HUES64 (cell line): Measurements from ENCODE around the gene RADX. TPM values are rescaled to one million over a fixed set of nuclear protein-coding genes. Genes with fewer than 3 reads are reported as not detected.
A peak's percentile ranks its signal among the peaks of the same experiment; 100 is the strongest.

Experiments used
- H3K27ac ChIP-seq: 2 replicates; pipeline ENCODE4 v1.7.0; 2013; ENCODE audit warnings: low read depth, low read length, inconsistent platforms
- H3K27me3 ChIP-seq: 2 replicates; pipeline ENCODE4 v1.6.1; 2013; ENCODE audit warnings: mild to moderate bottlenecking, low read length; ENCODE audit not compliant: insufficient read depth
- H3K36me3 ChIP-seq: 2 replicates; pipeline ENCODE4 v1.6.1; 2013; ENCODE audit warnings: mild to moderate bottlenecking, low read length; ENCODE audit not compliant: insufficient read depth
- H3K4me1 ChIP-seq: 2 replicates; pipeline ENCODE4 v1.6.1; 2013; ENCODE audit warnings: mild to moderate bottlenecking, low read length, moderate library complexity; ENCODE audit not compliant: insufficient read depth
- H3K4me3 ChIP-seq: 2 replicates; pipeline ENCODE4 v1.5.1; 2013; ENCODE audit warnings: mild to moderate bottlenecking, low read length, moderate library complexity
- H3K9ac ChIP-seq: 2 replicates; pipeline ENCODE4 v1.6.1; 2013; ENCODE audit warnings: mild to moderate bottlenecking, low read depth, low read length
- H3K9me3 ChIP-seq: 2 replicates; pipeline ENCODE4 v1.6.1; 2013; ENCODE audit warnings: low read depth, low read length; ENCODE audit not compliant: insufficient read depth
- WGBS: fragments of 150-250, 120-280 bp; methylation state at CpG from one replicate; pipeline ENCODE4 v1.1.7; 2013; ENCODE audit warnings: missing lambda C conversion rate; 5-methylcytosine and 5-hydroxymethylcytosine counted together
- polyA plus RNA-seq, 2 experiments: library from polyadenylated mRNA; stranded (reverse); fragments of 50-300 nt; gene quantifications; one replicate each; pipeline ENCODE4 v1.2.3, GENCODE V29; 2013

RADX gene, protein sequence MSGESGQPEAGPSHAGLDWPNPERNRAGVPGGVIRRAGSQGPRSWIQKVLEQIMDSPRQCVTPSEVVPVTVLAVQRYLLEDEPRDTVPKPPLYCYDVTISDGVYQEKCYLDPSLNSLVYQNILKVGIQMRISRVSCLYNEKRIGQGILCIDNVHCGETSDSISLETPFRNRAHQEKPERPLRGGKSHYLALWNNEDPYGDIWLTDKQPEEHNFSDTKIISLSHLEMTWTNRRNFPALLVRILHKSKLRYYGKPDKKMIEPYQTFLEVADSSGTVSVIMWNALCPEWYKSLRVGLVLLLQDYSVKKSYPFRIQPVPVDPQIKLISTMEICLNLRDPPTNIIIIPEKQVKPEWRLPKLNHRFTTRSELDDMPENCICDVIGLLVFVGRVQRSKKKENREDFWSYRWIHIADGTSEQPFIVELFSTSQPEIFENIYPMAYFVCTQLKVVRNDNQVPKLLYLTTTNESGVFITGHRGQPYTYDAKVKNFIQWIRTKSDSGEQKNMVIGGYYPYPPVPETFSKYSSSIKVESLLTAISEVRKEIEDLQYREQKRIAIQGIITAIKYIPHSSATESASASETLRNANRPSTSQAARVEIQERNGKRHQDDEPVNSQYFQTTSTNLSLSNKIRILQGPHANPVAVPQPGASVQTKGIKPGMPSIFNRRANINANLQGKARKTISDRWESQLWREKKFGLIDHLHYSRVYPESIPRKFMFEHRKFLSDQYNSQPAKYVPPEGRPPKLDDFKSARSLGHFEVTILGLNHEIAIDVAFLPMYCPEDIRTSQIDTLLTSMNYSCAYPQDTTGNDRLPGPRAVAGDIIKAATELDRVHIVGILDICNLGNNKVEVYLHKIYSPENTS
- polyA plus RNA-seq (2013, experiment 1 of 2) = 3.2 TPM
- 3.9 TPM for polyA plus RNA-seq (2013, experiment 2 of 2)

- no peaks in the 10 kb centered on the region for H3K9me3 ChIP-seq
- under 1% methylated on average over 46 of the region's 46 CpGs for WGBS
- H3K4me3 ChIP-seq = peak within 1 kb of the TSS; percentile 79
- no peak within 1 kb of the TSS for H3K27ac ChIP-seq
- peak within 1 kb of the TSS; percentile 67 for H3K9ac ChIP-seq
- H3K36me3 ChIP-seq = no peaks in the 10 kb centered on the region
- no peaks in the 10 kb centered on the region for H3K4me1 ChIP-seq
- peaks cover 25% of the 10 kb centered on the region for H3K27me3 ChIP-seq
Observed at GRCh38 chrX:106611679-106612392, at the start of gene RADX. Gene RADX (plus strand): TSS chrX:106611978. CDS start chrX:106612081, 103 bp downstream.

GRCh38 chrX:106564986-106565385, 46.8 kb upstream of the RADX start:
- WGBS = 94% methylated on average over 2 of the region's 2 CpGs
- no peaks in the 10 kb centered on the region for H3K36me3 ChIP-seq
- no peak overlapping the region for H3K4me3 ChIP-seq
- no peaks in the 10 kb centered on the region for H3K4me1 ChIP-seq
- H3K27me3 ChIP-seq = no peaks in the 10 kb centered on the region
- H3K9ac ChIP-seq = no peak overlapping the region
- H3K27ac ChIP-seq = no peak overlapping the region
- no peaks in the 10 kb centered on the region for H3K9me3 ChIP-seq

DNA sequence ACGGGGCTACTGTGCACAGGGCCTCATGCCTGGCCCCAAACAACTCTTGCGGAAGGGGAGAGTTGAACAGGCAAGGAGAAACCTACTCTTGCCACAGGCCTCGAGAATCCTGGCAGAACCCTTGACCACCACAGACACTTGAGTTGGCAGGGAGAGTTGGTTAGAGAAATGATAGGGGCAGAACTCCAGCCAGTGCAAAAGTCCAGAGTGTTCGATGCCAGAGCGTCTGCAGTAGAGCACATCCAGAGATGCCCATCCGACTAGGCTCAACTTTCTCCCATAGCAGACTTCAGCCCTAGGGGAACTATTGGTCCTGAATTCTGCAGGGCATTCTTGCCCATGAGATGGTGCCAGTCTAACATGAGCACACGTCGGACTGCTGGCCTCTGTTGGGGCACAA, 45.4 kb upstream of the RADX start:
- H3K36me3 ChIP-seq = no peaks in the 10 kb centered on the region

DNA sequence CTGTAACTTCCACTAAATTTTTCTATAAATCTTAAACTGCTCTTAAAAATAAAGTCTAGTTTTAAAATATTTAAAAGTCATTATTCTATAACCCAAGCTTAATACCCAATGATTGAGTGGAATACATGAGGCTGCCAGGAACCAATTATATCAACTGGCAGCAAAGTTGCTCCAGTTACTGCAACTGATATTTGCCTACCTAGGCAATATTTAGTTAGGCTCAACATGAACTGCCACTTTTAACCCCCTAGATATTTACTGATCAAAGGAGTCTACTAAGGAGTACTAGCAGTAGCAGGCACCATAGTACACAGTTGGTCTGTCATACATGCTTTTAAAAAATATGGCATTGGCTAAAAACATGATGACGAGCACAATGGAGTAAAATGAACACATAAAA, 29.9 kb upstream of the RADX start:
- no peaks in the 10 kb centered on the region for H3K36me3 ChIP-seq
- no CpG with 5 or more reads among the region's 1 CpG for WGBS
- H3K27ac ChIP-seq = no peak overlapping the region
- peaks cover 12% of the 10 kb centered on the region; the same call in 1 of the 2 replicates for H3K9me3 ChIP-seq
- H3K9ac ChIP-seq = no peak overlapping the region
- H3K4me1 ChIP-seq = no peaks in the 10 kb centered on the region
- no peak overlapping the region for H3K4me3 ChIP-seq
- H3K27me3 ChIP-seq = no peaks in the 10 kb centered on the region

More for the DNA sequence above, 45.4 kb upstream of the RADX start:
- no peak overlapping the region for H3K9ac ChIP-seq
- no peaks in the 10 kb centered on the region for H3K27me3 ChIP-seq
- no peak overlapping the region for H3K27ac ChIP-seq
- H3K4me3 ChIP-seq = no peak overlapping the region
- no peaks in the 10 kb centered on the region for H3K4me1 ChIP-seq
- no peaks in the 10 kb centered on the region for H3K9me3 ChIP-seq
- WGBS = 93% methylated on average over 8 of the region's 8 CpGs

DNA sequence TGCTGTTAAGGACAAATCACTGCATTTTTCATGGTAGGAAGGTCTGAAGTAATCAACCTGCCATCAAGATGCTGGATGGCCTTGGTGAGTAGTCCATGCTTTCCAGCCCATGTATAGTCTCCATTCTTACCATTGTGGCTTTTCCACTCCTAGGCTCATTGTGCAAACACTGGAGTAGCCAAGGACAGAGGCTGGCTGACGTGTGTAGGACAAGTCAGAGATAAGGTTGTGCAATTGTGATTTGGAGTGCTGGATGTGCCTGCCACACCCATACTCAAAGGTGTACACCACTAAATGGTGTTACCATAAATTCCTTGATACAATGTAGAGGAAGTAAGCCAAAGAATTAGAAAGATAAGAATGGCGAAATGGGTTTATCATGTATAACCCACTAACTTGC, 26.3 kb upstream of the RADX start:
- no peak overlapping the region for H3K27ac ChIP-seq
- 60% methylated on average over 1 of the region's 2 CpGs for WGBS
- H3K27me3 ChIP-seq = no peaks in the 10 kb centered on the region

DNA sequence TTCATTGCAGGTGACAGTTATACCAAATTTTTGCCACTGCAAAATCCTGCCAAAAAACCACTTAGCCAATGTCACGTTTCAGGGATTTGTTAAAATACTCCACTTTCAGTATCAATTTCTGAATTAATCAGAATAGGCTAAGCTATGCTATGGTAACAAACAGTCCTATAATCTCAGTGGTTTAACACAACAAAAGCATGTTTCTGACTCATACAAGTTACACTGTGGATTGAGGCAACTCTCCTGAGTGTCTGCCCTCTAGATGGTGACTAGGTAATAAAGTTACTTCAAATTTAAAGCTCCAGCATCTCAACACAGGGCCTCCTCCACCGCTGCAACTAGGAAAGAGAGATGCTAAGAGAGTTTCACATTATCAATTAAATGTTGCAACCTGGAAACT, 23.0 kb upstream of the RADX start:
- Histone ChIP-seq H3K4me3 (no peak overlapping the region), H3K9ac (no peak overlapping the region), H3K27me3 (no peaks in the 10 kb centered on the region), H3K36me3 (no peaks in the 10 kb centered on the region), H3K4me1 (no peaks in the 10 kb centered on the region), H3K9me3 (no peaks in the 10 kb centered on the region), H3K27ac (no peak overlapping the region)
- WGBS = 83% methylated on average over 1 of the region's 2 CpGs

More for the DNA sequence above, 26.3 kb upstream of the RADX start:
- H3K36me3 ChIP-seq = no peaks in the 10 kb centered on the region
- no peak overlapping the region for H3K9ac ChIP-seq
- H3K4me3 ChIP-seq = no peak overlapping the region
- no peaks in the 10 kb centered on the region for H3K9me3 ChIP-seq
- H3K4me1 ChIP-seq = no peaks in the 10 kb centered on the region

GRCh38 chrX:106599411-106599810, 12.4 kb upstream of the RADX start:
- H3K4me1 ChIP-seq = no peaks in the 10 kb centered on the region
- no peaks in the 10 kb centered on the region for H3K27me3 ChIP-seq
- 95% methylated on average over 2 of the region's 2 CpGs for WGBS
- H3K27ac ChIP-seq = no peak overlapping the region
- H3K36me3 ChIP-seq = no peaks in the 10 kb centered on the region
- H3K9ac ChIP-seq = no peak overlapping the region
- no peak overlapping the region for H3K4me3 ChIP-seq
- no peaks in the 10 kb centered on the region for H3K9me3 ChIP-seq

DNA sequence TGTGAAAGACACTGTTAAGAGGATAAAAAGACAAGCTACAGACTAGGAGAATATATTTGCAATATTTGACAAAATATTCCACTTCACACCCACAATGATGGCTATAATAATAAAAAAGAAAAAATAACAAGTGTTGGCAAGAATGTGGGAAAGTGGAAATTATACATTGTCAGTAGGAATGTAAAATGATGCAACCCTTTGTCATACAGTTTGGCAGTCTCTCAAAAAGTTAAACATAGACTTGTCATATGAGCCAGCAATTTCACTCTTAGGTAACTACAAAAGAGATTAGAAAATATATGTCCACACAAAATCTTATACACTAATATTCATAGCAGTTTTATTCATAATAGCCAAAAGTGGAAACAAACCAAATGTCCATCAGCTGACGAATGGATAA, 5.2 kb upstream of the RADX start:
- WGBS = no CpG with 5 or more reads among the region's 1 CpG
- Histone ChIP-seq H3K9ac (no peak overlapping the region), H3K27ac (no peak overlapping the region), H3K4me1 (no peaks in the 10 kb centered on the region), H3K27me3 (no peaks in the 10 kb centered on the region), H3K36me3 (no peaks in the 10 kb centered on the region), H3K4me3 (no peak overlapping the region), H3K9me3 (no peaks in the 10 kb centered on the region)

- H3K27ac ChIP-seq = no peak overlapping the region
- H3K4me3 ChIP-seq = no peak overlapping the region
- no peaks in the 10 kb centered on the region for H3K9me3 ChIP-seq
- H3K4me1 ChIP-seq = no peaks in the 10 kb centered on the region
- H3K9ac ChIP-seq = no peak overlapping the region
- peaks cover 12% of the 10 kb centered on the region for H3K27me3 ChIP-seq
- H3K36me3 ChIP-seq = no peaks in the 10 kb centered on the region
- WGBS = 40% methylated on average over 1 of the region's 6 CpGs
Observed at GRCh38 chrX:106608016-106608415, 3.8 kb upstream of the RADX start.

DNA sequence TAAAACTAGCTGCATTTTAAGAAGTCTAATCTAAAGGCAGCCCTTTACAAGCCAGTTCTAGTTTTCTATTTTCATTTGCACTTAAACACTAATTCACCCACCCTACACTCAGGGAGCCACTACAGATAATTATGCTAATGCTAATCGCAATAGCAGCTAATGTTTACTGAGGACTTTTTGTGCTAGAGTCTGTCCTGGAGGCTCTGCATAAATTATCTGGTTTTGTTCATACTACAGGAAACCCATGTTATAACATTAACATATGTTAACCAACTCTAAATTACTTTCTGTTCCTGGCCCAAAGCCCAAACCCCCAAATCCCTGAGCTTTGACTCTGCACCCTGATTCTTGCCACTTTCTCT, 480 bp upstream of the RADX start:
- Histone ChIP-seq H3K27ac (no peak overlapping the region), H3K27me3 (peaks cover 25% of the 10 kb centered on the region), H3K9me3 (no peaks in the 10 kb centered on the region), H3K4me3 (peak overlapping the region; percentile 79), H3K9ac (no peak overlapping the region), H3K4me1 (no peaks in the 10 kb centered on the region), H3K36me3 (no peaks in the 10 kb centered on the region)
- no CpG with 5 or more reads among the region's 1 CpG for WGBS

GRCh38 chrX:106612393-106612763, 600 bp downstream of the RADX start:
- Histone ChIP-seq H3K27me3 (peaks cover 25% of the 10 kb centered on the region), H3K4me1 (no peaks in the 10 kb centered on the region), H3K36me3 (no peaks in the 10 kb centered on the region), H3K9me3 (no peaks in the 10 kb centered on the region), H3K27ac (no peak overlapping the region), H3K4me3 (peak overlapping the region; percentile 79), H3K9ac (peak overlapping the region; percentile 67; the same call in 1 of the 2 replicates)
- 3% methylated on average over 8 of the region's 8 CpGs for WGBS
